NCI-H2107 (cell line): ENCODE data around the gene CALHM3.

Experiments
- DNase-seq: peaks from one replicate; lab custom pipeline; 2025; lab: John Stamatoyannopoulos, UW

The CALHM3 gene

GRCh38 chr10:103474077-103474476 is 5.0 kb downstream of the CALHM3 start:
- DNase-seq = no peak

- DNase-seq = no peak
Measured at GRCh38 chr10:103473261-103473671, 5.8 kb downstream of the CALHM3 start.

GRCh38 chr10:103472005-103472404 is 7.0 kb downstream of the CALHM3 start:
- DNase-seq = no peak

DNA sequence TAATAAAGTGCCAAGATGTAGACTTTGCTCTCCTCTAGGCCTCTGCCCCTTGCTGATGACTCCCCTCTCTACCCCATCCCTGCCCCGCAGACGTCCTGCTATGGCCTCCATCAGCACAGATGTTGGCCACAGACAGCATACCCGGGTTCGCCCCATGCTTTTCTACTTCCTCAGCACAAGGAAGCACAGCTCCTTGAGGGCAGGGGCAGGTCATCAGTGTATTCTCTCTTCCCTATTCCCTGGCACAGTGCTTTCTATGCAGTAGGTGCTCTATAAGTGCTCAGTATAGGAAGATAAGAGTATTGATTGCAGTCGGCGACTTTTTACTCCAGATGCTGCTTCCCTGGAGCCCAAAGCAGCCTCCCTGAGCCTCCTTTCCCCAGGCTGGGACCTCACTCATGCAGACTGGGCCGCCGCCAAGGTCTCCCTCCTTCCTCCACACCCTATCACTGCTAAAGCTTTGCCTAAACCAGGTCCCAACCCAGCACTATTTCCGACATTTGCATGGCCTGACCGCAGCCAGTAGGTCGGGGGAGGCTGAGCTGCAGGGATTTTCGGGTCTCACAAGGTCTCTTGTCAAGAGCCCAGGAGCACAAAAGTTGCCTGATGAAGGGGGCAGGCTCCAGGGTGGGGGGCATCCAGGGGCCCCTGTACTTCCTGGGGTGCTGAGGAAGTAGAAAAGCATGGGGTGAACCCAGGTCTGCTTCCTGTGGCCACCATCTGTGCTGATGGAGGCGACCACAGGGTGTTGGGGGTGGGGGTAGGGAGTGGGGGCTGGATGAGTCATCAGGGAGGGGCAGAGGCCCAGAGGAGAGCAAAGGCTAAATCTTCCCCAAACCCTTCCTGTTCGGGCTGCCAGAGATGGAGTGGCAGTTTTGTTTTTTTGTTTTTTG is 8.0 kb downstream of the CALHM3 start:
- no peak for DNase-seq

DNA sequence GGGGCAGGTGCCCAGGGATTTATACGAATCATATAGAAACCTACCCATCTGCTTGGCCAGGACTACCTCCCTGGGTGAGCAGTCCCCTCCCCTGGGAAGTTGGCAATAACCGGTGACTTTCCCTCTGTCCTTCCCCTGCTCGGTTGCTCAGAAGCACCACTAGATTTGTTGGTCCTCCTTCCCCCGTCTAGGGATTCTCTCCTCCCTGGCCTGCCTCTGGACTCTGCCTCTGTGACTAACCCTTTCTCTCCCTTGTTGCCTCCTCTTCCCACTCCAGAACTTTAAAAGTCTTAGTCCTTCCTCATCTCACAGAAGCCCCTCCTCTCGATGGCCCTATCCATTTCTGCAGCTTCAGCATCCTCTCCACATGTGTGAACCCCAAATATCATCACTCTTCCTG is 9.8 kb downstream of the CALHM3 start:
- no peak for DNase-seq

- no peak for DNase-seq
Measured at GRCh38 chr10:103467406-103467805, 11.6 kb downstream of the CALHM3 start.

DNA sequence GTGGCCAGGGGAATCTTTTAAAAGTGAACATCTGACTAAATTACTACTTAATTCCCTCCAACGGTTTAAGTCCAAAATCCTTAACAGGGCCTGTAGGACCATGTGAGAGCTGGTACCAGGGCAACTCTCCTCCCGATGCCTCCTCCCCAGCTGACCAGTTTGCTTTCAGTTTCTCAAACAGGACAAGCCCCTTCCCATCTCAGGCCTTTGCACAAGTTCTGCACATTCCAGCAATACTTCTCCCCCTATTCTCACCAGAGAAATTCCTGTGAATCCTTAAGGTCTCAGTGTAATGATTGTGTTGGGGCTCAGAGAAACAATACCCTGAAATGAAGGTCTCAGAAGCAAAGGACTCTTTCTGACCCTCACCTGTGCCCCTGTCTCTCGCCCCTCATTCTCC is 12.3 kb downstream of the CALHM3 start:
- no peak for DNase-seq

DNA sequence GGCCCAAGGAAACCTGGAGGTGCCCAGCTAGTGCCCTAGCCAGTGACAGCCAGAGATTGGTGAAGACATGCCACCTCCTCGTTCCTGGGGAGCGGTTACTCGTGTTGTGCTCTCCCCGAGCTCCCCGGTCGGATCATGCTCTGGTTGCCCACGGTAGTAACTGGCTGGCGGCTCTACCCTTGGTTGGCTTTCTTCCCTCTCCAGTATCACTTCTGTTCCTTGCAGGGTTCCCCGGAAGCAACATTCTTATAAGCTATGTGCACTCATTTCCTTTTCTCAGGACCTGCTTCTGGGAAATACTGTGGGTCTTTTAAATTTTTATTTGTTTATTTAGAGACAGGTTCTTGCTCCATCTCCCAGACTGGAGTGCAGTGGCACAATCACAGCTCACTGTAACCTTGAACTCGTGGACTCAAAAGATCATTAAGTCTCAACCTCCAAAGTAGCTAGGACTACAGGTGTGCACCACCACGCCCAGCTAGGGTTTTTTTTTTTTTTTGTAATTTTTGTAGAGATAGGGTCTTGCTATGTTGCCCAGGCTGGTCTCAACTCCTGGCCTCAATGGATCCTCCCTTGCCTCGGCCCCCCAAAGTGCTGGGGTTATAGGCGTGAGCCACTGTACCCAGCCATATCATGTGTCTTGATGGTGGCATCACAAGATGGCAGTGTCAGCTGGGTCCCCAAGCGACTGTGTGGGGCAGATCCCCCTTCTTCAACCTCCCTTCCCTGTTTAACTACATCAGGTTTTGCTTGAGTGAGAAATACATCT is 13.4 kb downstream of the CALHM3 start:
- no peak for DNase-seq

GRCh38 chr10:103463499-103463898 is 15.5 kb downstream of the CALHM3 start:
- DNase-seq = no peak

- DNase-seq = no peak
Measured at GRCh38 chr10:103459615-103460014, 19.4 kb downstream of the CALHM3 start.

GRCh38 chr10:103458720-103459119 is 20.3 kb downstream of the CALHM3 start, which contains the start of gene CALHM1:
TSS of gene CALHM1 (minus strand) at chr10:103458900. CDS start at chr10:103458751, 149 bp downstream.
- DNase-seq = peak; percentile 21

- DNase-seq = no peak
Measured at GRCh38 chr10:103457896-103458583, 21.0 kb downstream of the CALHM3 start.

GRCh38 chr10:103457176-103457712 is 21.8 kb downstream of the CALHM3 start:
- no peak for DNase-seq

- DNase-seq = no peak
Measured at GRCh38 chr10:103456074-103456660, 22.9 kb downstream of the CALHM3 start.

DNA sequence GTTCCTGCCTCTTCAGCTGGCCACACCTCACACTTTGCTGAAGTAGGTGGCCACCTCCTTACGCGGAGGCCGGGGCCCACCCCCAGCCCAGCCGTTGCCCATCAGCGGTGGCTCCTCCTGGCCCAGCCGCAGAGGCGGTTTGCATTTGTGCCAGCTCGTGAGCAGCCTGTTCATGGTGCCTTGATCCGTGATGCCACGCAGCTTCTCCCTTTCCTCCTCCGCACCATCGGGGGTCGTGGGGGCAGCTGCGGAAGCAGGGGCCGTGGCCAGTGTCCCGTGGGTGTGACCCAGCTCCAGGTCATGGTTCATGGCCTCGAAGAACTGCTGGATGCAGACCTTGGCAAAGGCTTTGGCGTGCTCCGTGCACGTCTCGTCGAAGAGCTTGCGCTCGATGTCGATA is 23.8 kb downstream of the CALHM3 start:
- no peak for DNase-seq

GRCh38 chr10:103454026-103454425 is 25.0 kb downstream of the CALHM3 start:
- DNase-seq = no peak

- DNase-seq = no peak
Measured at GRCh38 chr10:103452506-103453230, 26.4 kb downstream of the CALHM3 start.

- DNase-seq = peak; percentile 6
Measured at GRCh38 chr10:103451831-103452505, 27.1 kb downstream of the CALHM3 start, which contains the start of gene CALHM2. TSS of gene CALHM2 (minus strand) at chr10:103452370. CDS start at chr10:103449941, 2,429 bp downstream.

- no peak for DNase-seq
Measured at GRCh38 chr10:103451091-103451813, 27.8 kb downstream of the CALHM3 start.
